HG03280 (cell line): ENCODE measurements around the gene TMEM132E.

Experiments
- ATAC-seq: cut with Tn5 transposase; IDR thresholded peaks from one replicate; pipeline ENCODE4 v1.9.1; 2021; ENCODE audit warnings: mild to moderate bottlenecking, moderate library complexity; ENCODE audit not compliant: unreplicated experiment

TMEM132E gene

GRCh38 chr17:34598161-34598776, 18.9 kb downstream of the TMEM132E start:
- no peak for ATAC-seq

GRCh38 chr17:34601416-34601815, 22.0 kb downstream of the TMEM132E start:
- ATAC-seq: no peak

- ATAC-seq: no peak
These were observed 24.6 kb downstream of the TMEM132E start for GRCh38 chr17:34603974-34604373.

- ATAC-seq: no peak
These were observed 27.4 kb downstream of the TMEM132E start for GRCh38 chr17:34606763-34607162.

GRCh38 chr17:34607917-34608316, 28.5 kb downstream of the TMEM132E start:
- no peak for ATAC-seq

- ATAC-seq: no peak
These were observed 29.8 kb downstream of the TMEM132E start for GRCh38 chr17:34609210-34609609.

GRCh38 chr17:34610039-34610438, 30.7 kb downstream of the TMEM132E start:
- ATAC-seq: no peak

- no peak for ATAC-seq
These were observed 31.1 kb downstream of the TMEM132E start for GRCh38 chr17:34610506-34610905.

- ATAC-seq: no peak
These were observed 34.0 kb downstream of the TMEM132E start for GRCh38 chr17:34613064-34614019.

GRCh38 chr17:34614698-34615097, 35.3 kb downstream of the TMEM132E start:
- no peak for ATAC-seq

GRCh38 chr17:34615326-34615725, 35.9 kb downstream of the TMEM132E start:
- ATAC-seq: no peak

- no peak for ATAC-seq
These were observed 36.8 kb downstream of the TMEM132E start for GRCh38 chr17:34616148-34616547.

- no peak for ATAC-seq
These were observed 38.0 kb downstream of the TMEM132E start for GRCh38 chr17:34617398-34617797.

GRCh38 chr17:34619687-34620217, 40.4 kb downstream of the TMEM132E start:
- no peak for ATAC-seq

- ATAC-seq: no peak
These were observed 41.1 kb downstream of the TMEM132E start for GRCh38 chr17:34620458-34620857.

GRCh38 chr17:34622862-34623623, 43.7 kb downstream of the TMEM132E start:
- no peak for ATAC-seq

GRCh38 chr17:34623856-34624766, 44.7 kb downstream of the TMEM132E start:
- no peak for ATAC-seq

- no peak for ATAC-seq
These were observed 45.5 kb downstream of the TMEM132E start for GRCh38 chr17:34624767-34625383.

- no peak for ATAC-seq
These were observed 46.8 kb downstream of the TMEM132E start for GRCh38 chr17:34626121-34626681.
